Gastroesophageal sphincter (tissue), 3 donors: ENCODE measurements around the gene JCHAIN.

ENCODE experiments used
- CTCF ChIP-seq, 4 experiments: fragments of 200-600 bp in 2 of 4; fragments of 450-650 bp in 2 of 4; sonication (generic) in 1 of 4; IDR thresholded peaks; one replicate each; pipeline ENCODE4 v1.5.1; 2017 to 2019; ENCODE audit warnings: antibody characterized with exemption in 4 of 4, mild to moderate bottlenecking in 2 of 4, moderate library complexity in 2 of 4
- EP300 ChIP-seq: sonication (generic); formaldehyde crosslinking; IDR thresholded peaks from one replicate; pipeline ENCODE4 v1.6.1; 2017; ENCODE audit warnings: antibody characterized with exemption, mild to moderate bottlenecking
- POLR2A ChIP-seq, 2 donors: fragments of 450-650 bp; IDR thresholded peaks; one replicate each; pipeline ENCODE4 v1.6.1; 2017; ENCODE audit warnings: antibody characterized with exemption in 2 of 2, mild to moderate bottlenecking in 2 of 2, moderate library complexity in 1 of 2
- POLR2AphosphoS5 ChIP-seq: sonication (generic); formaldehyde crosslinking; IDR thresholded peaks from one replicate; pipeline ENCODE4 v1.6.1; 2017; ENCODE audit warnings: antibody characterized with exemption

DNA sequence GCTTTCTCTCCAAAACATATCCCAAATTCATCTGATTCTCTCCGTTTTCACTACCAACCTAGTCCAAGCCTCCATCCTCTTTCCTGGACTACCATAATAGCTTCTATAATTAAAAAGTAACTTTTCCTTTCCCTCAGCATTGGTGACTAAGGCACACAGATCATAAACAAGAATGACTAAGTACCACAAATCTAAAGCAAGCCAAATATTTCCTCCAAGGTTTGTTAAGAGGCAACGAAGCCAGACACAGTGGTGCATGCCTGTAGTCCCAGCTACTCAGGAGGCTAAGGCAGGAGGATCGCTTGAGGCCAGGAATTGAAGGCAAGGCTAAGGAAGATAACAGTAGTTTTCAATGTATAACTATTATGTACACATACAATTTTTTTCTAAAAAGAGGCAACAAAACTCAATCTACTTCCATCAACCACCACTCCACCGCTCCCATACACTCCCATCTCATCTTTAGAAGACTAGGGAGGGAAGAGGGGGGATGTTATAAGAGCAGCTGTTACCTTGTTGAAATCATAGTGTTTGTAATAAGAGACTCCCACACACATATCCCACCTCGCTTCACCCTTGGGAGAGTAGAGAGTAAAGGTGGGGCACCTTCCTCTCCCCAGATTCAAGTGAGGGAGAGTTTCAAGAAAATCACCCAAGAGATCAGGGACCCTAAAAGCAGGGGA, 4.2 kb upstream of the JCHAIN start:
- TF ChIP-seq CTCF (IDR thresholded peaks at IDR 0.05) (no peak), POLR2A (IDR thresholded peaks at IDR 0.05) (no peak), EP300 (no peak), POLR2AphosphoS5 (no peak)
